Panc1 (cell line): ENCODE measurements around the gene MYCBPAP. TPM values are rescaled to one million over a fixed set of nuclear protein-coding genes. Genes with fewer than 3 reads are reported as not detected.

Source experiments
- ATAC-seq: fragments of 200-7000 bp; cut with Tn5 transposase; 2 replicates; pipeline ENCODE4 v1.9.1; 2020; ENCODE audit warnings: mild to moderate bottlenecking, moderate library complexity
- BruUV-seq: library from RNA; stranded (reverse); fragments of 400-500 nt; replicated peaks from 2 replicates; lab custom pipeline; 2021; lab: Mats Ljungman, UMichigan
- CTCF ChIA-PET: fragments of 300-600 bp; sonication (Branson Sonifier 250); formaldehyde crosslinking; loops from one replicate; lab custom pipeline; 2022; ENCODE audit warnings: antibody characterized with exemption; lab: Charles Lee
- POLR2A ChIA-PET: fragments of 300-600 bp; sonication (Branson Sonifier 250); formaldehyde crosslinking; loops from one replicate; lab custom pipeline; 2022; ENCODE audit warnings: antibody characterized with exemption; lab: Charles Lee
- DNase-seq: peaks from one replicate; pipeline ENCODE4 v3.0.0-alpha.2; 2010; ENCODE audit warnings: low read depth, low spot score
- H3K27ac ChIP-seq: 2 replicates; pipeline ENCODE4 v1.5.1; 2011; ENCODE audit warnings: mild to moderate bottlenecking, low read length, inconsistent platforms
- H3K27me3 ChIP-seq: fragments of 200-500 bp; sonication (Bioruptor generic); 2 replicates; pipeline ENCODE4 v1.6.0; 2014; ENCODE audit warnings: low read length, inconsistent platforms; ENCODE audit not compliant: control insufficient read depth, insufficient read depth
- H3K36me3 ChIP-seq: fragments of 200-500 bp; sonication (Bioruptor generic); 2 replicates; pipeline ENCODE4 v1.5.1; 2014; ENCODE audit warnings: inconsistent platforms, mild to moderate bottlenecking, low read length, moderate library complexity; ENCODE audit not compliant: control insufficient read depth, insufficient read depth
- H3K4me1 ChIP-seq: 2 replicates; pipeline ENCODE4 v1.5.1; 2011; ENCODE audit warnings: inconsistent platforms, mild to moderate bottlenecking, low read length, moderate library complexity; ENCODE audit not compliant: control insufficient read depth, insufficient read depth
- H3K4me3 ChIP-seq, 2 experiments: 2 replicates each; pipeline ENCODE4 v1.5.1; 2011 to 2012; ENCODE audit warnings: low read depth in 2 of 2, low read length in 2 of 2, mild to moderate bottlenecking in 2 of 2, inconsistent platforms in 1 of 2, moderate library complexity in 1 of 2
- H3K9me3 ChIP-seq: fragments of 200-500 bp; sonication (Bioruptor generic); 2 replicates; pipeline ENCODE4 v1.5.1; 2014; ENCODE audit warnings: low read depth, mild to moderate bottlenecking, inconsistent platforms, low read length, moderate library complexity; ENCODE audit not compliant: control insufficient read depth, insufficient read depth
- POLR2AphosphoS5 ChIP-seq: IDR thresholded peaks from 2 replicates; pipeline ENCODE4 v1.6.1; 2012; ENCODE audit warnings: mild to moderate bottlenecking, low read depth, low read length, moderate library complexity
- SIN3A ChIP-seq: IDR thresholded peaks from 2 replicates; pipeline ENCODE4 v1.6.1; 2012; ENCODE audit warnings: low read depth, mild to moderate bottlenecking, low read length, moderate library complexity, borderline replicate concordance; ENCODE audit not compliant: insufficient read depth
- TCF7L2 ChIP-seq: IDR thresholded peaks from 2 replicates; pipeline ENCODE4 v1.6.1; 2011; ENCODE audit warnings: mild to moderate bottlenecking, low read depth, low read length, inconsistent platforms
- in situ Hi-C: cut with HindIII; loops from 2 replicates; pipeline ENCODE4 v1.10.0; 2016; ENCODE audit warnings: low sequenced_read_pairs, low pct_unique_long_range_greater_than_20kb
- intact Hi-C: fragments of 100-400 bp; cut with micrococcal nuclease; formaldehyde crosslinking; loops from one replicate; pipeline ENCODE4 v1.10.0; 2022; ENCODE audit not compliant: unreplicated experiment
- total RNA-seq: library from RNA; stranded (reverse); gene quantifications from one replicate; pipeline ENCODE4 v1.2.1, GENCODE V29; 2021; ENCODE audit not compliant: unreplicated experiment
- TF ChIP-seq, protein P1 (sequence below), 2 experiments: IDR thresholded peaks; 2 replicates each; pipeline ENCODE4 v1.6.1; 2011 to 2012; ENCODE audit warnings: low read depth in 2 of 2, control low read depth in 1 of 2, low read length in 1 of 2, mild to moderate bottlenecking in 1 of 2, moderate library complexity in 1 of 2; ENCODE audit not compliant: insufficient read depth in 1 of 2

Gene MYCBPAP
- total RNA-seq, 1 experiment from 2014 or later: 2.2 TPM

DNA sequence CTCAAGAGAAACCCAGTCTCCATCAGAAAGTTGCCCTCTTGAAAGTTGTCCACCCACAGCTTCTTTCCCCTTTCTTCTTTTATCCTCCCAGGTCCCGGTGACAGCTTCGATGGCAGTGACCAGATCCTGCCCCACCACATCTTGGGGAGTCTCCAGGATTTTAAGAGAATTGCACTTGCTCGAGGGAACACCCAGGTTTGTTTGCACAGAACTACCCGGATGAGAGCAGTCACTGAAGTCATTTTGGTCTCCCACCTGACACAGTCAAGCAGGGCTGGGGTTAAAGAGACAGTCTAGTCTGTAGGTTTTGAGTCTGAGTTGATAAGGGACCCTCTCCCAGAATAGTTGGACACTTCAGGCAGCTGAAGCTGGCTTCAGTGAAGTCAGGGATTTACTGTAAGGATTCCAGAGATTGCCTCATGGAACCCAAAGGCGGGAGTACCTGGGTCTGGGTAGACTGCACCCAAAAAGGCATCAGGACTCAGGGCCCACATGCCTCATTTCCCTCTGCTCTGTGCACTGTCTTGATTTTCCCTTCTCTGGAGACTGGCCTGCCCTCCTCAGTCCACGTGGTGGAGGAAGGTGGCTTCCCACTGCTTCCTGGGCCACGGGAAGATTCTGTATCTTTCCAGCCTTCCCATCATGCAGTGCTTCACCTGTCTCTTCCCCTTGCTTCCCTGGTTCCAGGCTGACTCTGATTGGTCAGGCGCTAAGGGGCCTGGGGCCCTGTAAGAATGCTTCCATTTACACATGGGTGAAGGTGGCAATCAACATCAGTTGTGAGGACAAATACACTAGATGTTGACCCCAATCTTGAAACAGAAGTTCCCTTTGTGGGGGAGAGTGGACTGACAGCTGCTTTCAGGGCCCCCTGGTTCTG is 9.5 kb downstream of the MYCBPAP start:
- TF ChIP-seq TCF7L2 (no peak), POLR2AphosphoS5 (no peak)
- TF ChIP-seq, protein P1, sequence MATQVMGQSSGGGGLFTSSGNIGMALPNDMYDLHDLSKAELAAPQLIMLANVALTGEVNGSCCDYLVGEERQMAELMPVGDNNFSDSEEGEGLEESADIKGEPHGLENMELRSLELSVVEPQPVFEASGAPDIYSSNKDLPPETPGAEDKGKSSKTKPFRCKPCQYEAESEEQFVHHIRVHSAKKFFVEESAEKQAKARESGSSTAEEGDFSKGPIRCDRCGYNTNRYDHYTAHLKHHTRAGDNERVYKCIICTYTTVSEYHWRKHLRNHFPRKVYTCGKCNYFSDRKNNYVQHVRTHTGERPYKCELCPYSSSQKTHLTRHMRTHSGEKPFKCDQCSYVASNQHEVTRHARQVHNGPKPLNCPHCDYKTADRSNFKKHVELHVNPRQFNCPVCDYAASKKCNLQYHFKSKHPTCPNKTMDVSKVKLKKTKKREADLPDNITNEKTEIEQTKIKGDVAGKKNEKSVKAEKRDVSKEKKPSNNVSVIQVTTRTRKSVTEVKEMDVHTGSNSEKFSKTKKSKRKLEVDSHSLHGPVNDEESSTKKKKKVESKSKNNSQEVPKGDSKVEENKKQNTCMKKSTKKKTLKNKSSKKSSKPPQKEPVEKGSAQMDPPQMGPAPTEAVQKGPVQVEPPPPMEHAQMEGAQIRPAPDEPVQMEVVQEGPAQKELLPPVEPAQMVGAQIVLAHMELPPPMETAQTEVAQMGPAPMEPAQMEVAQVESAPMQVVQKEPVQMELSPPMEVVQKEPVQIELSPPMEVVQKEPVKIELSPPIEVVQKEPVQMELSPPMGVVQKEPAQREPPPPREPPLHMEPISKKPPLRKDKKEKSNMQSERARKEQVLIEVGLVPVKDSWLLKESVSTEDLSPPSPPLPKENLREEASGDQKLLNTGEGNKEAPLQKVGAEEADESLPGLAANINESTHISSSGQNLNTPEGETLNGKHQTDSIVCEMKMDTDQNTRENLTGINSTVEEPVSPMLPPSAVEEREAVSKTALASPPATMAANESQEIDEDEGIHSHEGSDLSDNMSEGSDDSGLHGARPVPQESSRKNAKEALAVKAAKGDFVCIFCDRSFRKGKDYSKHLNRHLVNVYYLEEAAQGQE (IDR thresholded peaks at IDR 0.05; ENCODE audit: insufficient read depth in 1 of 2, low read depth in 2 of 2, low read length in 1 of 2): no peak
- in situ Hi-C loops (no loop called here), intact Hi-C loops (no loop called here)
- CTCF ChIA-PET: no interaction called here
- H3K9me3 ChIP-seq: no peaks in the 10 kb centered on the region
- no peak overlapping the region for H3K4me3 ChIP-seq
- ATAC-seq (no peak), DNase-seq (no peak)
- H3K4me1 ChIP-seq: no peaks in the 10 kb centered on the region
- BruUV-seq: no TSS peak
- no peaks in the 10 kb centered on the region for H3K27me3 ChIP-seq
- POLR2A ChIA-PET: no interaction called here
- H3K36me3 ChIP-seq: no peaks in the 10 kb centered on the region
- no peak overlapping the region for H3K27ac ChIP-seq

DNA sequence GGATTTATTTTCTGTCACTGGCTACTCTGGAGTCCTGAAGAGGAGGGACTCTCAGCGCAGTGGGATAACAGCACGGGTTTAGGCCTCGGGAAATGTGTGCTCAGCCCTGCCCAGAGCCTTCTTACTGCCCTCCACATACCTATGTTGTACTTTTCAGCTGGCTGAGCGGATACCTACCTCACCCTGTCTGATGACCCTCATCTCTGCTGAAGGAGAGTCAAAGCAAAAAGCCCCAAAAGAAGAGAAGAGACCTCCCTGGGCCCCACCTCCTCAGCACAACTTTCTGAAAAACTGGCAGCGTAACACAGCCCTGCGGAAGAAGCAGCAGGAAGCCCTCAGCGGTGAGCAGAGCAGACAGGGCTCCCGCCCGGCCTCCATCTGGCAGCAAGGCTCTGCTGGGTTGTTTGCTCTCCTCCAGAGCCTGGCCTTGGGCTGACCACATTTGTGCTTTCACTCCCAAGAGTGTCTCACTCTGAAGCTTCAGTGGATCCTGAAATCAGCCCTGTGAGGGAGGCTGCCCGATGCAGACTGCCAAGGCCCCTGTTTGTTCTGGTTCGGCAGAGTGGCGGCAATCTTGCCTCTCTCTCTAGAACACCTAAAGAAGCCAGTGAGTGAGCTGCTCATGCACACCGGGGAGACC is 10.3 kb downstream of the MYCBPAP start:
- H3K36me3 ChIP-seq: no peaks in the 10 kb centered on the region
- intact Hi-C loops (no loop called here), in situ Hi-C loops (no loop called here)
- no peaks in the 10 kb centered on the region for H3K9me3 ChIP-seq
- H3K4me1 ChIP-seq: no peaks in the 10 kb centered on the region
- no peak for DNase-seq
- H3K27me3 ChIP-seq: no peaks in the 10 kb centered on the region
- POLR2A ChIA-PET: no interaction called here
- no peak overlapping the region for H3K27ac ChIP-seq
- H3K4me3 ChIP-seq: no peak overlapping the region
- CTCF ChIA-PET: no interaction called here
- BruUV-seq: no TSS peak
- no peak for TF ChIP-seq POLR2AphosphoS5
- peak; percentile 33; the same call in 1 of the 2 replicates for ATAC-seq

GRCh38 chr17:50519141-50519834 is 11.0 kb downstream of the MYCBPAP start:
- POLR2A ChIA-PET: no interaction called here
- no peak overlapping the region for H3K27ac ChIP-seq
- H3K4me1 ChIP-seq: no peaks in the 10 kb centered on the region
- intact Hi-C loops: no loop called here
- no TSS peak for BruUV-seq
- TF ChIP-seq, protein P1 (IDR thresholded peaks at IDR 0.05; ENCODE audit: insufficient read depth in 1 of 2, low read depth in 2 of 2, low read length in 1 of 2): no peak
- TF ChIP-seq SIN3A: no peak
- in situ Hi-C loops: no loop called here
- H3K36me3 ChIP-seq: no peaks in the 10 kb centered on the region
- H3K9me3 ChIP-seq: no peaks in the 10 kb centered on the region
- no peak overlapping the region for H3K4me3 ChIP-seq
- CTCF ChIA-PET: interaction anchor here (0.8 kb wide), 1 partner anchor 10 kb away, joined by 7 read pairs; no protein-coding TSS in a partner anchor
- DNase-seq: no peak
- no peaks in the 10 kb centered on the region for H3K27me3 ChIP-seq
- no peak for ATAC-seq
